Prostate gland (tissue), 2 donors: ENCODE measurements around the gene LAIR1. TPM values are rescaled to one million over a fixed set of nuclear protein-coding genes. Genes with fewer than 3 reads are reported as not detected.
"Not testable (repeated sequence)": the region's sequence is repeated elsewhere in the genome, so short reads cannot be mapped to it uniquely, and the experiment has no call there.

Source experiments
- DNase-seq: peaks from one replicate; pipeline ENCODE4 v3.0.0-alpha.2; 2019; ENCODE audit warnings: low spot score
- H3K27ac ChIP-seq, 2 donors: fragments of 200-600 bp; sonication (generic); 2 replicates each; pipeline ENCODE4 v1.5.1; 2017 to 2019
- H3K27me3 ChIP-seq: fragments of 200-600 bp; sonication (generic); replicated peaks from 2 replicates; pipeline ENCODE4 v1.5.1; 2019; ENCODE audit not compliant: insufficient read depth
- H3K36me3 ChIP-seq, 2 donors: fragments of 200-600 bp; sonication (generic); 1 replicate in 1 of 2; 2 replicates in 1 of 2; pipeline versions ENCODE4 v1.5.1 to v1.8.1; 2017 to 2019
- H3K4me1 ChIP-seq: fragments of 200-600 bp; sonication (generic); replicated peaks from 2 replicates; pipeline ENCODE4 v1.5.1; 2019
- H3K4me3 ChIP-seq, 2 donors: fragments of 200-600 bp; sonication (generic); 2 replicates each; pipeline ENCODE4 v1.5.1; 2017 to 2019
- H3K9me3 ChIP-seq: fragments of 200-600 bp; sonication (generic); 2 replicates; pipeline ENCODE4 v1.5.1; 2017
- POLR2A ChIP-seq: fragments of 450-650 bp; IDR thresholded peaks from one replicate; pipeline ENCODE4 v1.6.1; 2016; ENCODE audit warnings: antibody characterized with exemption, mild to moderate bottlenecking
- POLR2AphosphoS5 ChIP-seq: sonication (generic); formaldehyde crosslinking; IDR thresholded peaks from one replicate; pipeline ENCODE4 v1.6.1; 2017; ENCODE audit warnings: antibody characterized with exemption
- WGBS: methylation state at CpG from one replicate; pipeline ENCODE4 v1.1.5; 2018; 5-methylcytosine and 5-hydroxymethylcytosine counted together
- intact Hi-C: fragments of 100-400 bp; cut with DNase I; formaldehyde crosslinking; loops from one replicate; pipeline ENCODE4 v1.14.2; 2022
- total RNA-seq, 2 donors: library from RNA; depleted of rRNA; stranded (reverse); fragments of >200 nt; gene quantifications; one replicate each; pipeline ENCODE4 v1.1.0, GENCODE V29; 2016
- TF ChIP-seq, protein P1 (sequence below), 4 experiments: fragments of 200-600 bp in 2 of 4; fragments of 450-650 bp in 2 of 4; sonication (generic) in 2 of 4; IDR thresholded peaks; 1 replicate in 3 of 4; 2 replicates in 1 of 4; pipeline ENCODE4 v1.5.1; 2016 to 2019; ENCODE audit warnings: antibody characterized with exemption in 4 of 4, mild to moderate bottlenecking in 2 of 4, moderate library complexity in 2 of 4

The LAIR1 gene
- total RNA-seq, 2 donors from 2014 or later: 7.2 to 19.7 TPM

DNA sequence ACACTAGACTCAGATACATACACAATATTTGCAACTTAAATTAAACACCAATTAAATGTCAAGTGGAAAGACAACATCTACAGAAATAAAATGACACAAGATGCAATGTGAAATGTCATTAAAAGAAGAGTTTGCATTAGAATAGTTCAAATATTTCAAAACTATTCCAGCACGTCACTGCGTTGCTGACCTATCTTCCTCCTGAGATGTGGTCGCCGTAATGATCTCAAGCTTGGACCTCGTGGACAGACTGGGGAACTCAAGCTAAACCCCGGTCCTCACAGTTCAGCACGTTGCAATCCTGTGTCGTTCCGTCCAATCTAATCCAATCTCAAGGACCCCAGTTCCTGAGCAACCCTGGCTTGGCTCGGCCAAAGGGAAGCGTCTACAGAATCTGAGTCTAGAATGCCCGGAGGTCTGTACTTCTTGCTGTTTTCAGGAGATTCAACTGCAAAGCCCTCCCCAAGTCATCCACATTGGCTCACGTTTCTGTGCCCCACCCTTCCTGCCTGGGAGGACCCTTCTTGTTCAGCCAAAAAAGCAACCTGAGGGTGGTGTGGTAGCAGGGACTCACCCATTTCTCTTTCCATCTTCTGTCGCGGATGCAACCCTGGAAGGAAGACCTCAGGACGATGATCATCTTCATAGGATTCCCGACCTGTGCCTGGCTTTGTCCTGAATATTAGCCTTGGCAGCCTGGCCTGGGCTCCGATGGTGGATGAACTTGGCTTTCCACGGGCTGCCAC, 5.1 kb upstream of the LAIR1 start:
- H3K27ac ChIP-seq, intact Hi-C loops: not testable (repeated sequence)
- WGBS: 77% methylated on average over 14 of the region's 19 CpGs

DNA sequence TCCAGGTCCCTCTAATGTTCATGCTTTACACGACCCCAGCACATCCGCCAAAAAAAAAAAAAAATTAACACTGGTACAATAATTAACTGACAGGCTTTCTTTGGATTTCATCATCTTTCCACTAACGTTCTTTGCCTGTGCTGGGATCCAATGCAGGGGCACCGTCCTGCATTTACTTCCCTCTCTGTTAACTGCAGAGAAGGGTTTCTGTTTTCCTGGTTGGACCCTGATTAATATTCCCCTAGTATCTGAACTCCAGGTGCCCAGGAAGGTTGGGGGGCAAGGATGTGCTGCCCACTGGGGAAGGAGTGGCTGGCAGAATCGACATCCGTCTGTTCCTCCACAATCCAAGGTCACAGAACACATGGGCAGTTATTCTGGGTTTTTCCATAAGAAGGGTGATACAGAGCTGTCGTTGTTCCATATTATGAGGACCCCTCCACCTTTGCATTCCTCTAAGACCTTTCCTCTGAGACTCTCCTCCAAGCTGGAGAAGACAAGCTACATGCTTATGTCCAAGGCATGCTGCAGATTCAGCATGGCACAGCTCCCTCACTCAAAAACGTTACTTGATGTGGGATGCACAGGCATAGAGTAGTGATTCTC, 4.5 kb upstream of the LAIR1 start:
- TF ChIP-seq POLR2A (no peak), POLR2AphosphoS5 (no peak)
- TF ChIP-seq, protein P1, sequence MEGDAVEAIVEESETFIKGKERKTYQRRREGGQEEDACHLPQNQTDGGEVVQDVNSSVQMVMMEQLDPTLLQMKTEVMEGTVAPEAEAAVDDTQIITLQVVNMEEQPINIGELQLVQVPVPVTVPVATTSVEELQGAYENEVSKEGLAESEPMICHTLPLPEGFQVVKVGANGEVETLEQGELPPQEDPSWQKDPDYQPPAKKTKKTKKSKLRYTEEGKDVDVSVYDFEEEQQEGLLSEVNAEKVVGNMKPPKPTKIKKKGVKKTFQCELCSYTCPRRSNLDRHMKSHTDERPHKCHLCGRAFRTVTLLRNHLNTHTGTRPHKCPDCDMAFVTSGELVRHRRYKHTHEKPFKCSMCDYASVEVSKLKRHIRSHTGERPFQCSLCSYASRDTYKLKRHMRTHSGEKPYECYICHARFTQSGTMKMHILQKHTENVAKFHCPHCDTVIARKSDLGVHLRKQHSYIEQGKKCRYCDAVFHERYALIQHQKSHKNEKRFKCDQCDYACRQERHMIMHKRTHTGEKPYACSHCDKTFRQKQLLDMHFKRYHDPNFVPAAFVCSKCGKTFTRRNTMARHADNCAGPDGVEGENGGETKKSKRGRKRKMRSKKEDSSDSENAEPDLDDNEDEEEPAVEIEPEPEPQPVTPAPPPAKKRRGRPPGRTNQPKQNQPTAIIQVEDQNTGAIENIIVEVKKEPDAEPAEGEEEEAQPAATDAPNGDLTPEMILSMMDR (IDR thresholded peaks at IDR 0.05): no peak
- no peak for DNase-seq
- Histone ChIP-seq H3K27ac (no peak overlapping the region), H3K4me3 (no peak overlapping the region), H3K4me1 (no peaks in the 10 kb centered on the region), H3K36me3 (no peaks in the 10 kb centered on the region), H3K27me3 (no peaks in the 10 kb centered on the region), H3K9me3 (no peaks in the 10 kb centered on the region)
- intact Hi-C loops: no loop called here
- WGBS: 66% methylated on average over 8 of the region's 8 CpGs

More for the DNA sequence above, 5.1 kb upstream of the LAIR1 start:
- not testable (repeated sequence) for H3K36me3 ChIP-seq, H3K9me3 ChIP-seq, DNase-seq, H3K4me3 ChIP-seq, H3K27me3 ChIP-seq, H3K4me1 ChIP-seq

DNA sequence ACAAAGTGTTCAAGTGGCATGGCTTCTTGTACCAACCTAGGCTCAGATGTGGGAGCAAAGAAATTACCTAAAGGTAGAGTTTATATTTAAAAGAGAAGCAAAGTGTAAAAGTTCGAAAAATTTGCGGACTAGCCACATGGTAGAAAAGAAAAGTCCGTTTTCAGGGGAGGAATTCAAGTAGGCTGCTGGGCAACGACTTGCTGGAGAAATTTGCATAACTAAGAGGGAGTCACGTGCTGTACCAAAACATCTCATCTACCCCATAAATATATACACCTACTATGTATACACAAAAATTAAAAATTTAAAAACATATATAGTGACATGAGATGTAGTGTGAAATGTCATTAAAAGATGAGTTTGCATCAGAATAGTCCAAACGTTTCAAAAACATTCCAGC, 2.1 kb upstream of the LAIR1 start:
- Histone ChIP-seq H3K4me1 (no peaks in the 10 kb centered on the region), H3K27ac (no peak overlapping the region), H3K4me3 (no peak overlapping the region), H3K27me3 (no peaks in the 10 kb centered on the region), H3K9me3 (no peaks in the 10 kb centered on the region), H3K36me3 (no peaks in the 10 kb centered on the region)
- 55% methylated on average over 6 of the region's 6 CpGs for WGBS
- TF ChIP-seq POLR2A (no peak), POLR2AphosphoS5 (no peak)
- intact Hi-C loops: no loop called here
- DNase-seq: no peak

DNA sequence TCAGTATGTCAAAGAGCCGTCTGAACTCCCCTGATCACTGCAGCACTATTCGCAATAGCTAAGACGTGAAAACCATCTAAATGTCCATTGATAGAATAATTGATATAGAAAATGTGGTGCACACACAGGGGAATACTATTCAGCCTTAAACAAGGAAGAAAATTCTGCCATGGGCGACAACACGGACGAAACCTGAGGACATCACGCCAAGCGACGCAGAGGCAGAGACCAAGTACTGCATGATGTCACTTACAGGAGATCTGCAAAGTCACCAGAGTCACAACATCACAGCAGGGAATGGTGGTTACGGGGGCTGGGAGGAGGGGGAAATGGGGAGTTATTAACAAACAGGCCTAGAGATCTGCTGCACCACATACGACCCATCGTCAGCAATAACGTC, 1.1 kb upstream of the LAIR1 start:
- H3K4me1 ChIP-seq, H3K36me3 ChIP-seq, H3K27ac ChIP-seq, H3K9me3 ChIP-seq, H3K27me3 ChIP-seq, DNase-seq, intact Hi-C loops, H3K4me3 ChIP-seq: not testable (repeated sequence)
- 89% methylated on average over 13 of the region's 13 CpGs for WGBS

DNA sequence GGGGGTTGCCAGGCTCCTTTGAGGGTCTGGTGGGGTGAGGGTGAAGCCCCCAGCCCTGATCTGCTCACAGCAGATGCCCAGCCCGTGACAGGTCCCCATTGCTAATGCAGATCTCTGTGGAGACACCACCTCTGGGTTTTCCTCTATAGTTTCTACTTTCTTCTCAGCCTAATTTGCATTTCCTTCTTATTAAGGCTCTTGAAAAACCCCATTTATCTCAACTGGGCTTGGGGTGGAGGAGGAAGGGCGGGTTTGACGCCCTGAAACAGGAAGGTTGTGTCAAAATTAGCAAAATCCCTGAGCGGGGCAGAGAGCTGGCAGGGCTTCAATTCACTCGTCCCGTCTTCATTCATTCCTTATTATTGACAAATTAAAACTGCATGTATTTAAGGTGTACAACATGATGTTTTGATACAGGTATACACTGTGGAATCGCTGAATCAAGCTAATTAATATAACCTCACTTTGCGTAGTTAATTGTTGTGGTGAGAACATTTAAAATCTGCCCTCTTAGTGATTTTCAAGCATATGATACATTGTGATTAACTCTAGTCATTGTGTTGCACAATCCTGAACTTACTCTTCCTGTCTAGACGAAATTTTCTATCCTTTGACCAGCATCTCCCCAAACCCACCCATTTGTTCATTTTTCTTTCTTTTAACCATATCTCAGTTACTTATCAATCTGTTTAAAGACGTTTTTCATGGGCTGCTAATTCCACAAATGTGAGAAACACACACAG, 2.9 kb downstream of the LAIR1 start:
- DNase-seq, H3K4me3 ChIP-seq, intact Hi-C loops, H3K27ac ChIP-seq, H3K9me3 ChIP-seq, H3K36me3 ChIP-seq, H3K4me1 ChIP-seq, H3K27me3 ChIP-seq: not testable (repeated sequence)
- WGBS: 53% methylated on average over 7 of the region's 10 CpGs

DNA sequence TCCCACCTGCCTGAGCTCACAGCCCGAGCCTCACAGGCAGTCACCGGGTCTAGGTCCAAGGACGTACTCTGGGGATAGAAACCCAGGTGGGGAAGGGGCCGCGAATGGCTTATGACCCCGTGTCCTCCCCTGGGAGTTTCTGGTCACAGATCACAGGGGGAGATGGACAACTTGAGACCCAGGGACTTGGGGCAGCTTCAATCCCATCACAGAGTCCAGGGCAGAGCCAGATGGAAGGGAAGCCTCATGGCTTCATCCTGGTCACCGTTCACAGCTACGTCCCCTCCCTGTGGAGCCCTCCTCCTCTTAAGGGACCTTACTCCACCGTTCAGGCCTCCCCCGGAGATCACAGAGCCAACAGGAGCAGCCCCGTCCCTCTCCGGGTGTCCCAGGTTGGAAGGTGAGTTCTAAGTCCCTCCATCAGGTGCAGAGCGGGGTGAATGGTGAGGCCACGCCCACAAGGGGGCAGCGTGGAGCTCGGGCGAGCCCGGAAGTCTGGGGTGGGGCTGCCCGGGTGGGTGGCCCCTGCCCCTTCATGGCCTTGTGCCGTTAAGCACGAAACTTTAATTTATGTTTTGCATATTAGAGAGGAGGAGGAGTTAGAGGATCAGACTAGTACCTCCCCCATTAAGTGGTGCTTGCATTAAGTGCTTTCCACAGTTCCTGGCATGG, 5.4 kb downstream of the LAIR1 start:
- H3K4me3 ChIP-seq, H3K9me3 ChIP-seq, H3K27me3 ChIP-seq, intact Hi-C loops, H3K4me1 ChIP-seq, H3K27ac ChIP-seq, DNase-seq, H3K36me3 ChIP-seq: not testable (repeated sequence)
- 28% methylated on average over 18 of the region's 21 CpGs for WGBS

DNA sequence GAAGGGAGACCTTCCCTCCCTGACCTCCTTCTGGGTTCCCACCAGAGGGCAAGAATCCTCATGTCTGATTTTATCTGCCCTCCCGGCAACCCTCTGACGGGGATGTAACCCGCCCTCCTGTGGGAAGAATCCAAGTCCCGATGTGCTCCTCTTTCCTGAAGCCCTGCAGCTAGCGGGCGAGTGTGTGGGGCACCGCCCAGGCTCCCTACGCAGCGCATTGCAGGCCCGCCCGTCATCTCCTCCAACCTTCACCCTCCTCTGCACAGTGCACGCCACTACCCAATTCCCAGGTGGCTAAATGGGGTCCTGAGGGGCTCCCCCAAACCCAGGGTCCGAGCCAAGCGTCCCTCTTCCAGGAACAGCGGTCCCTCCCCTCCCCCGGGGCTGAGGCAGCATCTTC, 7.3 kb downstream of the LAIR1 start:
- intact Hi-C loops: no loop called here

More for the DNA sequence above, 7.3 kb downstream of the LAIR1 start:
- H3K27ac ChIP-seq: no peak overlapping the region
- no peaks in the 10 kb centered on the region for H3K36me3 ChIP-seq
- H3K4me1 ChIP-seq: no peaks in the 10 kb centered on the region
- 63% methylated on average over 16 of the region's 16 CpGs for WGBS
- no peak overlapping the region for H3K4me3 ChIP-seq
- no peak for DNase-seq
- H3K27me3 ChIP-seq: no peaks in the 10 kb centered on the region
- no peak for TF ChIP-seq POLR2AphosphoS5
- H3K9me3 ChIP-seq: no peaks in the 10 kb centered on the region
